Thyroid gland (tissue), 4 donors: ENCODE results near the gene EXPH5. TPM values are rescaled to one million over a fixed set of nuclear protein-coding genes. Genes with fewer than 3 reads are reported as not detected.
"Not testable (repeated sequence)": the region's sequence is repeated elsewhere in the genome, so short reads cannot be mapped to it uniquely, and the experiment has no call there.

Source experiments
- DNase-seq, 2 donors: peaks; one replicate each; pipeline ENCODE4 v3.0.0-alpha.2; 2019
- H3K27ac ChIP-seq, 3 donors: fragments of 200-600 bp; sonication (generic); 1 replicate in 2 of 3; 2 replicates in 1 of 3; pipeline ENCODE4 v1.5.1; 2016 to 2019; ENCODE audit warnings: mild to moderate bottlenecking in 1 of 3, moderate library complexity in 1 of 3
- H3K27me3 ChIP-seq: fragments of 200-600 bp; sonication (generic); one replicate; pipeline ENCODE4 v1.5.1; 2019
- H3K36me3 ChIP-seq, 2 donors: fragments of 200-600 bp; sonication (generic); one replicate each; pipeline ENCODE4 v1.5.1; 2016 to 2019
- H3K4me1 ChIP-seq, 2 donors: fragments of 200-600 bp; sonication (generic); one replicate each; pipeline ENCODE4 v1.5.1; 2017 to 2019
- H3K4me3 ChIP-seq, 3 donors: fragments of 200-600 bp; sonication (generic); replicated peaks in 1 of 3; 1 replicate in 2 of 3; 2 replicates in 1 of 3; pipeline ENCODE4 v1.5.1; 2016; ENCODE audit warnings: mild to moderate bottlenecking in 1 of 3
- H3K9me3 ChIP-seq: fragments of 200-600 bp; sonication (generic); one replicate; pipeline ENCODE4 v1.5.1; 2017
- CTCF ChIP-seq, 6 experiments: fragments of 200-600 bp in 3 of 6; fragments of 450-650 bp in 3 of 6; sonication (generic) in 3 of 6; IDR thresholded peaks; one replicate each; pipeline ENCODE4 v1.5.1; 2016 to 2019; ENCODE audit warnings: antibody characterized with exemption in 6 of 6, mild to moderate bottlenecking in 2 of 6, inconsistent platforms in 1 of 6, moderate library complexity in 1 of 6
- POLR2A ChIP-seq, 2 donors: fragments of 450-650 bp; IDR thresholded peaks; one replicate each; pipeline ENCODE4 v1.6.1; 2017; ENCODE audit warnings: antibody characterized with exemption in 2 of 2, mild to moderate bottlenecking in 2 of 2, moderate library complexity in 1 of 2
- WGBS, 2 donors: methylation state at CpG; one replicate each; pipeline ENCODE4 v1.1.5; 2017; 5-methylcytosine and 5-hydroxymethylcytosine counted together
- intact Hi-C: fragments of 100-400 bp; cut with DNase I; formaldehyde crosslinking; loops from one replicate; pipeline ENCODE4 v1.15.1; 2023
- total RNA-seq, 4 donors: library from RNA; depleted of rRNA; stranded (reverse); fragments of >200 nt; gene quantifications; one replicate each; pipeline ENCODE4 v1.2.3, GENCODE V29; 2016

EXPH5 gene
- total RNA-seq, 4 donors from 2014 or later = 4.5 to 12.2 (median 6.3) TPM

GRCh38 chr11:108586600-108586999 is 7.0 kb downstream of the EXPH5 start:
- Histone ChIP-seq H3K27me3 (no peaks in the 10 kb centered on the region), H3K27ac (no peak overlapping the region), H3K4me3 (no peak overlapping the region), H3K9me3 (no peaks in the 10 kb centered on the region), H3K4me1 (no peaks in the 10 kb centered on the region), H3K36me3 (no peaks in the 10 kb centered on the region)
- no peak for DNase-seq
- intact Hi-C loops = no loop called here
- TF ChIP-seq POLR2A (IDR thresholded peaks at IDR 0.05) (no peak), CTCF (IDR thresholded peaks at IDR 0.05) (no peak)
- 79 to 86% methylated on average over 3 of the region's 3 CpGs for WGBS, 2 donors

- intact Hi-C loops, DNase-seq, H3K27ac ChIP-seq, H3K9me3 ChIP-seq, H3K36me3 ChIP-seq, H3K27me3 ChIP-seq, H3K4me1 ChIP-seq, H3K4me3 ChIP-seq: not testable (repeated sequence)
- WGBS, 2 donors = 66 to 79% methylated on average over 4 of the region's 4 CpGs
These were observed 7.4 kb downstream of the EXPH5 start for GRCh38 chr11:108586185-108586584.

- H3K27me3 ChIP-seq = no peaks in the 10 kb centered on the region
- no peak overlapping the region for H3K4me3 ChIP-seq
- no peaks in the 10 kb centered on the region for H3K36me3 ChIP-seq
- no peak for TF ChIP-seq POLR2A (IDR thresholded peaks at IDR 0.05)
- no peak for TF ChIP-seq CTCF (IDR thresholded peaks at IDR 0.05)
- intact Hi-C loops = no loop called here
- H3K27ac ChIP-seq = no peak overlapping the region
- H3K9me3 ChIP-seq = no peaks in the 10 kb centered on the region
- DNase-seq = no peak
- no peaks in the 10 kb centered on the region for H3K4me1 ChIP-seq
These were observed 8.6 kb downstream of the EXPH5 start for GRCh38 chr11:108584973-108585372.

GRCh38 chr11:108580645-108581044 is 12.9 kb downstream of the EXPH5 start:
- no peaks in the 10 kb centered on the region for H3K9me3 ChIP-seq
- TF ChIP-seq POLR2A (IDR thresholded peaks at IDR 0.05) = no peak
- TF ChIP-seq CTCF (IDR thresholded peaks at IDR 0.05) = no peak
- intact Hi-C loops = no loop called here
- H3K4me1 ChIP-seq = no peaks in the 10 kb centered on the region
- H3K27ac ChIP-seq = no peak overlapping the region
- 90% methylated on average over 2 of the region's 2 CpGs for WGBS, 2 donors
- no peaks in the 10 kb centered on the region for H3K27me3 ChIP-seq
- no peak for DNase-seq
- no peak overlapping the region for H3K4me3 ChIP-seq
- no peaks in the 10 kb centered on the region for H3K36me3 ChIP-seq

GRCh38 chr11:108580043-108580442 is 13.5 kb downstream of the EXPH5 start:
- no peak for TF ChIP-seq CTCF (IDR thresholded peaks at IDR 0.05)
- TF ChIP-seq POLR2A (IDR thresholded peaks at IDR 0.05) = no peak
- no peak for DNase-seq
- no peaks in the 10 kb centered on the region for H3K27me3 ChIP-seq
- intact Hi-C loops = no loop called here
- H3K9me3 ChIP-seq = no peaks in the 10 kb centered on the region
- H3K4me1 ChIP-seq = no peaks in the 10 kb centered on the region
- H3K4me3 ChIP-seq = no peak overlapping the region
- no peak overlapping the region for H3K27ac ChIP-seq
- no peaks in the 10 kb centered on the region for H3K36me3 ChIP-seq

GRCh38 chr11:108576523-108576922 is 17.0 kb downstream of the EXPH5 start:
- 65 to 84% methylated on average over 1 of the region's 1 CpG for WGBS, 2 donors
- Histone ChIP-seq H3K4me3 (no peak overlapping the region), H3K4me1 (no peaks in the 10 kb centered on the region), H3K36me3 (no peaks in the 10 kb centered on the region), H3K9me3 (no peaks in the 10 kb centered on the region), H3K27me3 (no peaks in the 10 kb centered on the region), H3K27ac (no peak overlapping the region)
- intact Hi-C loops = no loop called here
- TF ChIP-seq POLR2A (IDR thresholded peaks at IDR 0.05) = no peak
- TF ChIP-seq CTCF (IDR thresholded peaks at IDR 0.05) = no peak
- DNase-seq = no peak
